Esophagus squamous epithelium (tissue), 5 donors: ENCODE measurements around the gene ATP5F1A. TPM values are rescaled to one million over a fixed set of nuclear protein-coding genes. Genes with fewer than 3 reads are reported as not detected.
"Not testable (repeated sequence)": the region's sequence is repeated elsewhere in the genome, so short reads cannot be mapped to it uniquely, and the experiment has no call there.

Experiments used
- DNase-seq: peaks from one replicate; lab custom pipeline; 2025; lab: John Stamatoyannopoulos, UW
- H3K27ac ChIP-seq, 4 donors: fragments of 200-600 bp; sonication (generic); one replicate each; pipeline ENCODE4 v1.5.1; 2016 to 2019; ENCODE audit warnings: mild to moderate bottlenecking in 1 of 4
- H3K27me3 ChIP-seq, 4 donors: fragments of 200-600 bp; sonication (generic); 1 replicate in 3 of 4; 2 replicates in 1 of 4; pipeline versions ENCODE4 v1.5.1 to v1.6.0; 2017 to 2021; ENCODE audit warnings: antibody characterized with exemption in 1 of 4
- H3K36me3 ChIP-seq, 3 donors: fragments of 200-600 bp; sonication (generic); one replicate each; pipeline ENCODE4 v1.5.1; 2016 to 2019
- H3K4me1 ChIP-seq, 3 donors: fragments of 200-600 bp; sonication (generic); one replicate each; pipeline ENCODE4 v1.5.1; 2017 to 2019
- H3K4me3 ChIP-seq, 4 donors: fragments of 200-600 bp; sonication (generic); 1 replicate in 3 of 4; 2 replicates in 1 of 4; pipeline ENCODE4 v1.5.1; 2016 to 2019; ENCODE audit warnings: mild to moderate bottlenecking in 2 of 4, moderate library complexity in 1 of 4
- H3K9me3 ChIP-seq, 3 donors: fragments of 200-600 bp; sonication (generic); one replicate each; pipeline ENCODE4 v1.5.1; 2016 to 2019
- POLR2A ChIP-seq, 4 donors: fragments of 450-650 bp; IDR thresholded peaks; one replicate each; pipeline ENCODE4 v1.6.1; 2017; ENCODE audit warnings: antibody characterized with exemption in 4 of 4, mild to moderate bottlenecking in 4 of 4, moderate library complexity in 3 of 4
- WGBS, 2 donors: methylation state at CpG; one replicate each; pipeline ENCODE4 v1.1.5; 2018; 5-methylcytosine and 5-hydroxymethylcytosine counted together
- intact Hi-C: fragments of 100-400 bp; cut with DNase I; formaldehyde crosslinking; loops from one replicate; pipeline ENCODE4 v1.15.0; 2022
- total RNA-seq, 4 donors: library from RNA; depleted of rRNA; stranded (reverse); fragments of >200 nt; gene quantifications; one replicate each; pipeline ENCODE4 v1.1.0, GENCODE V29; 2016
- TF ChIP-seq, protein P1 (sequence below), 6 experiments: fragments of 450-650 bp in 4 of 6; fragments of 200-600 bp in 2 of 6; sonication (generic) in 2 of 6; IDR thresholded peaks; one replicate each; pipeline ENCODE4 v1.5.1; 2016 to 2019; ENCODE audit warnings: antibody characterized with exemption in 6 of 6, mild to moderate bottlenecking in 4 of 6, moderate library complexity in 4 of 6
- donor health status: DM: yes; HTN: yes; CAD: no.

The ATP5F1A gene
- total RNA-seq, 4 donors from 2014 or later: 404 to 773 (median 503) TPM

GRCh38 chr18:46130061-46130460, 32.0 kb upstream of the ATP5F1A start:
- WGBS, 2 donors: 95 to 100% methylated on average over 2 of the region's 2 CpGs
- Histone ChIP-seq H3K4me1 (no peaks in the 10 kb centered on the region), H3K9me3 (no peaks in the 10 kb centered on the region), H3K36me3 (peaks cover under 1 to 71% (median 5%) of the 10 kb centered on the region in 3 donors), H3K27me3 (no peaks in the 10 kb centered on the region), H3K27ac (no peak overlapping the region), H3K4me3 (no peak overlapping the region)
- intact Hi-C loops: no loop called here
- TF ChIP-seq, protein P1, sequence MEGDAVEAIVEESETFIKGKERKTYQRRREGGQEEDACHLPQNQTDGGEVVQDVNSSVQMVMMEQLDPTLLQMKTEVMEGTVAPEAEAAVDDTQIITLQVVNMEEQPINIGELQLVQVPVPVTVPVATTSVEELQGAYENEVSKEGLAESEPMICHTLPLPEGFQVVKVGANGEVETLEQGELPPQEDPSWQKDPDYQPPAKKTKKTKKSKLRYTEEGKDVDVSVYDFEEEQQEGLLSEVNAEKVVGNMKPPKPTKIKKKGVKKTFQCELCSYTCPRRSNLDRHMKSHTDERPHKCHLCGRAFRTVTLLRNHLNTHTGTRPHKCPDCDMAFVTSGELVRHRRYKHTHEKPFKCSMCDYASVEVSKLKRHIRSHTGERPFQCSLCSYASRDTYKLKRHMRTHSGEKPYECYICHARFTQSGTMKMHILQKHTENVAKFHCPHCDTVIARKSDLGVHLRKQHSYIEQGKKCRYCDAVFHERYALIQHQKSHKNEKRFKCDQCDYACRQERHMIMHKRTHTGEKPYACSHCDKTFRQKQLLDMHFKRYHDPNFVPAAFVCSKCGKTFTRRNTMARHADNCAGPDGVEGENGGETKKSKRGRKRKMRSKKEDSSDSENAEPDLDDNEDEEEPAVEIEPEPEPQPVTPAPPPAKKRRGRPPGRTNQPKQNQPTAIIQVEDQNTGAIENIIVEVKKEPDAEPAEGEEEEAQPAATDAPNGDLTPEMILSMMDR (IDR thresholded peaks at IDR 0.05): no peak
- no peak for TF ChIP-seq POLR2A (IDR thresholded peaks at IDR 0.05)
- DNase-seq: no peak

DNA sequence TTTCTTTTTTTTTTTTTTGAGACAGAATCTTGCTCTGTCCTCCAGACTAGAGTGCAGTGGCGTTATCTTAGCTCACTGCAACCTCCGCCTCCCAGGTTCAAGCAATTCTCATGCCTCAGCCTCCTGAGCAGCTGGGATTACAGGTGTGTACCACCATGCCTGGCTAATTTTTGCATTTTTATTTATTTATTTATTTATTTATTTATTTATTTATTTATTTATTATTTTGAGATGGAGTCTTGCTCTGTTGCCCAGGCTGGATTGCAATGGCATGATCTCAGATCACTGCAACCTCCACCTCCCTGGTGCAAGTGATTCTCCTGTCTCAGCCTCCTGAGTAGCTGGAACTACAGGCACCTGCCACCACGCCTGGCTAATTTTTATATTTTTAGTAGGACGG, 28.5 kb upstream of the ATP5F1A start:
- intact Hi-C loops, H3K9me3 ChIP-seq, DNase-seq, H3K27me3 ChIP-seq, H3K4me3 ChIP-seq, H3K4me1 ChIP-seq, H3K27ac ChIP-seq: not testable (repeated sequence)
- H3K36me3 ChIP-seq: peaks cover 5 to 98% (median 9%) of the 10 kb centered on the region in 3 donors
- 95 to 100% methylated on average over 4 of the region's 4 CpGs for WGBS, 2 donors

DNA sequence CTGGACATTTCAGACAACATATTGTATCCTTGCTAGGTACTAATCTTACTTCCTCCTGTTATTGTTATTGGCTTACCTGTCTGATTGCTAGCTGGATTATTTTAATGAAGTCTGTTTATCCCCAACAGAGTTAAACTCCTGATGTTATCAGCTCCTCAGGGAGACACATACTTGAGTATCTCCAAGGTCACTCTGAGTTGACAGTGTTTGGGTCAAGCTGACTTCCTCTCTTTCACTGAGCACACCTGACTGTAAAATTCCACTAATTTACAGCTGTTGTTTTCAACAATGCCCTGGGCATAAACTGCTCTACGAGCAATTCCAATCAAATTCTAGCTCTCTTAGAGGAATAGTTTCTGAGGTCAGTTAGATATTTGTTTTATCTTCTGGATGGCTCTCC, 15.7 kb upstream of the ATP5F1A start:
- no peaks in the 10 kb centered on the region for H3K4me1 ChIP-seq
- no peaks in the 10 kb centered on the region for H3K9me3 ChIP-seq
- no peaks in the 10 kb centered on the region for H3K27me3 ChIP-seq
- H3K4me3 ChIP-seq: no peak overlapping the region
- TF ChIP-seq, protein P1 (IDR thresholded peaks at IDR 0.05): no peak
- TF ChIP-seq POLR2A (IDR thresholded peaks at IDR 0.05): no peak
- H3K27ac ChIP-seq: no peak overlapping the region
- peaks cover 0 to 61% (median 5%) of the 10 kb centered on the region in 3 donors for H3K36me3 ChIP-seq
- no peak for DNase-seq
- 85 to 87% methylated on average over 1 of the region's 1 CpG for WGBS, 2 donors
- intact Hi-C loops: no loop called here

DNA sequence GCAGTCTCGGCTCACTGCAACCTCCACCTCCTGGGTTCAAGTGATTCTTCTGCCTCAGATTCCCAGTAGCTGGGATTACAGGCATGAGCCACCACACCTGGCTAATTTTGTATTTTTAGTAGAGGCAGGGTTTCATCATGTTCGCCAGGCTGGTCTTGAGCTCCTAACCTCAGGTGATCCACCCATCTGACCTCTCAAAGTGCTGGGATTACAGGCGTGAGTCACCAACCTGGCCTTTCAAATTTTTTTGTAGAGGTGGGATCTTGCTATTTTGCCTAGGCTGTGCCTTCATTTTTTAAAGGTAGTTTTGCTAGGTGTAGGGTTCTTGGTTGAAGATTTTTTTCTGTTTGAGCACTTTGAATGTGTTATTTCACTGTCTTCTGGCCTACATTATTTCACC, 12.3 kb upstream of the ATP5F1A start:
- peaks cover 0 to 70% (median 5%) of the 10 kb centered on the region in 3 donors for H3K36me3 ChIP-seq
- H3K4me3 ChIP-seq: no peak overlapping the region
- H3K4me1 ChIP-seq: peaks cover 0 to 7% (median under 1%) of the 10 kb centered on the region in 3 donors
- no peak overlapping the region for H3K27ac ChIP-seq
- H3K9me3 ChIP-seq: no peaks in the 10 kb centered on the region
- H3K27me3 ChIP-seq: no peaks in the 10 kb centered on the region
- WGBS, 2 donors: 70 to 81% methylated on average over 2 of the region's 3 CpGs
- TF ChIP-seq POLR2A (IDR thresholded peaks at IDR 0.05): no peak
- TF ChIP-seq, protein P1 (IDR thresholded peaks at IDR 0.05): no peak
- intact Hi-C loops: no loop called here
- DNase-seq: no peak

- peaks cover 0 to 60% (median 5%) of the 10 kb centered on the region in 3 donors for H3K36me3 ChIP-seq
- 81 to 90% methylated on average over 5 of the region's 5 CpGs for WGBS, 2 donors
- TF ChIP-seq, protein P1 (IDR thresholded peaks at IDR 0.05): no peak
- no peak for TF ChIP-seq POLR2A (IDR thresholded peaks at IDR 0.05)
- H3K4me3 ChIP-seq: no peak overlapping the region
- no peak overlapping the region for H3K27ac ChIP-seq
- no peaks in the 10 kb centered on the region for H3K9me3 ChIP-seq
- H3K27me3 ChIP-seq: no peaks in the 10 kb centered on the region
- intact Hi-C loops: no loop called here
- no peak for DNase-seq
- peaks cover 4 to 14% (median 6%) of the 10 kb centered on the region in 3 donors for H3K4me1 ChIP-seq
These were observed 11.3 kb upstream of the ATP5F1A start for GRCh38 chr18:46109386-46109785.
